PC-3 (cell line): Measurements from ENCODE around the gene CIAO3. TPM values are rescaled to one million over a fixed set of nuclear protein-coding genes. Genes with fewer than 3 reads are reported as not detected.

Experiments used
- ATAC-seq: fragments of 200-7000 bp; cut with Tn5 transposase; 2 replicates; pipeline ENCODE4 v1.9.1; 2020; ENCODE audit warnings: mild to moderate bottlenecking, moderate library complexity
- BruUV-seq: library from RNA; stranded (reverse); fragments of 400-500 nt; replicated peaks from 2 replicates; lab custom pipeline; 2021; lab: Mats Ljungman, UMichigan
- CTCF ChIA-PET: fragments of 300-600 bp; sonication (Branson Sonifier 250); formaldehyde crosslinking; loops from one replicate; lab custom pipeline; 2022; ENCODE audit warnings: antibody characterized with exemption; lab: Charles Lee
- POLR2A ChIA-PET: fragments of 300-600 bp; sonication (Branson Sonifier 250); formaldehyde crosslinking; loops from one replicate; lab custom pipeline; 2022; ENCODE audit warnings: antibody characterized with exemption; ENCODE audit not compliant: unreplicated experiment; lab: Charles Lee
- DNase-seq: peaks from one replicate; pipeline ENCODE4 v3.0.0-alpha.2; 2015
- H2AFZ ChIP-seq: fragments of 300-600 bp; sonication (generic); 2 replicates; pipeline ENCODE4 v1.6.0; 2016; ENCODE audit warnings: antibody characterized with exemption, low read length
- H3F3A ChIP-seq: fragments of 300-600 bp; sonication (generic); one replicate; pipeline ENCODE4 v1.6.0; 2017; ENCODE audit warnings: antibody characterized with exemption, low read length, control low read depth, mild to moderate bottlenecking; ENCODE audit not compliant: unreplicated experiment
- H3K27ac ChIP-seq: fragments of 300-600 bp; sonication (generic); 2 replicates; pipeline ENCODE4 v1.5.1; 2016; ENCODE audit warnings: mild to moderate bottlenecking, low read length
- H3K27me3 ChIP-seq: fragments of 300-600 bp; sonication (generic); 2 replicates; pipeline ENCODE4 v1.6.1; 2016; ENCODE audit warnings: low read length, mixed read lengths
- H3K36me3 ChIP-seq: fragments of 300-600 bp; sonication (generic); 2 replicates; pipeline ENCODE4 v1.6.1; 2016; ENCODE audit warnings: low read depth, mixed run types, low read length, mixed read lengths
- H3K4me1 ChIP-seq: fragments of 300-600 bp; sonication (generic); 2 replicates; pipeline ENCODE4 v1.5.1; 2016; ENCODE audit warnings: low read length; ENCODE audit not compliant: insufficient read depth
- H3K4me2 ChIP-seq: fragments of 300-600 bp; sonication (generic); 2 replicates; pipeline ENCODE4 v1.6.0; 2016; ENCODE audit warnings: low read length
- H3K4me3 ChIP-seq: fragments of 300-600 bp; sonication (generic); 2 replicates; pipeline ENCODE4 v1.5.1; 2016; ENCODE audit warnings: mild to moderate bottlenecking, low read length, mixed read lengths
- H3K79me2 ChIP-seq: fragments of 300-600 bp; sonication (generic); 2 replicates; pipeline ENCODE4 v1.6.1; 2017; ENCODE audit warnings: low read length, mixed read lengths
- H3K9ac ChIP-seq: fragments of 300-600 bp; sonication (generic); 2 replicates; pipeline ENCODE4 v1.6.0; 2016; ENCODE audit warnings: mild to moderate bottlenecking, low read length
- H3K9me2 ChIP-seq: fragments of 300-600 bp; sonication (generic); replicated peaks from 2 replicates; pipeline ENCODE4 v1.6.1; 2016; ENCODE audit warnings: mixed run types, low read length, mixed read lengths
- H3K9me3 ChIP-seq: fragments of 300-600 bp; sonication (generic); 2 replicates; pipeline ENCODE4 v1.6.1; 2016; ENCODE audit warnings: low read length, mixed read lengths
- H4K20me1 ChIP-seq: fragments of 300-600 bp; sonication (generic); 2 replicates; pipeline ENCODE4 v1.6.1; 2016; ENCODE audit warnings: low read length, mixed read lengths
- CTCF ChIP-seq: fragments of 300-600 bp; sonication (generic); conservative IDR thresholded peaks from 2 replicates; pipeline ENCODE4 v1.5.1; 2017; ENCODE audit warnings: antibody characterized with exemption, low read depth, mild to moderate bottlenecking, low read length
- EZH2 ChIP-seq: fragments of 300-600 bp; sonication (generic); IDR thresholded peaks from one replicate; pipeline ENCODE4 v1.6.1; 2017; ENCODE audit warnings: antibody characterized with exemption, mild to moderate bottlenecking, low read length; ENCODE audit not compliant: unreplicated experiment
- EZH2phosphoT487 ChIP-seq: fragments of 300-600 bp; sonication (generic); IDR thresholded peaks from 2 replicates; pipeline ENCODE4 v1.6.1; 2018; ENCODE audit warnings: mild to moderate bottlenecking, antibody characterized with exemption, low read length, borderline replicate concordance
- intact Hi-C: fragments of 100-400 bp; cut with micrococcal nuclease; formaldehyde crosslinking; loops from 2 replicates; pipeline ENCODE4 v1.9.0; 2023
- total RNA-seq: library from RNA; depleted of rRNA; stranded (reverse); fragments of >200 nt; gene quantifications from 2 replicates; pipeline ENCODE4 v1.2.3, GENCODE V29; 2014

Gene CIAO3
- total RNA-seq, 1 experiment from 2014 or later, result 46.1 TPM

GRCh38 chr16:762595-763268 is 21.9 kb upstream of the CIAO3 start:
- Histone ChIP-seq H3K27me3 (no peaks in the 10 kb centered on the region), H3K4me1 (peaks cover 13% of the 10 kb centered on the region), H3K27ac (no peak overlapping the region), H3K4me3 (no peak overlapping the region), H2AFZ (no peak overlapping the region), H3K9me2 (no peaks in the 10 kb centered on the region), H3K9me3 (no peaks in the 10 kb centered on the region), H3K4me2 (no peak overlapping the region), H4K20me1 (no peaks in the 10 kb centered on the region), H3K79me2 (no peaks in the 10 kb centered on the region), H3F3A (no peaks in the 10 kb centered on the region), H3K9ac (no peak overlapping the region), H3K36me3 (no peaks in the 10 kb centered on the region)
- intact Hi-C loops, result no loop called here
- CTCF ChIA-PET, result no interaction called here
- TF ChIP-seq EZH2phosphoT487 (no peak), EZH2 (no peak), CTCF (no peak)
- no peak for DNase-seq
- POLR2A ChIA-PET, result no interaction called here
- BruUV-seq, result no TSS peak
- no peak for ATAC-seq

GRCh38 chr16:761625-762513 is 21.1 kb upstream of the CIAO3 start:
- Histone ChIP-seq H3K36me3 (no peaks in the 10 kb centered on the region), H2AFZ (no peak overlapping the region), H4K20me1 (no peaks in the 10 kb centered on the region), H3K27me3 (no peaks in the 10 kb centered on the region), H3K4me3 (no peak overlapping the region), H3K4me1 (peaks cover 13% of the 10 kb centered on the region), H3K9me3 (no peaks in the 10 kb centered on the region), H3K9me2 (no peaks in the 10 kb centered on the region), H3K4me2 (no peak overlapping the region), H3K27ac (no peak overlapping the region), H3K79me2 (no peaks in the 10 kb centered on the region), H3K9ac (no peak overlapping the region), H3F3A (no peaks in the 10 kb centered on the region)
- DNase-seq, result no peak
- TF ChIP-seq EZH2phosphoT487 (no peak), CTCF (no peak), EZH2 (no peak)
- ChIA-PET CTCF (no interaction called here), POLR2A (no interaction called here)
- intact Hi-C loops, result no loop called here
- BruUV-seq, result no TSS peak
- no peak for ATAC-seq
